Activated T-cell treated with anti-CD3 and anti-CD28 coated beads, Interleukin-2, amount 50 U/mL, for 1 hour (primary cell): ENCODE results near the gene MGST1.

Source experiments
- DNase-seq: peaks from one replicate; pipeline ENCODE4 v3.0.0-alpha.2; 2020

The MGST1 gene

DNA sequence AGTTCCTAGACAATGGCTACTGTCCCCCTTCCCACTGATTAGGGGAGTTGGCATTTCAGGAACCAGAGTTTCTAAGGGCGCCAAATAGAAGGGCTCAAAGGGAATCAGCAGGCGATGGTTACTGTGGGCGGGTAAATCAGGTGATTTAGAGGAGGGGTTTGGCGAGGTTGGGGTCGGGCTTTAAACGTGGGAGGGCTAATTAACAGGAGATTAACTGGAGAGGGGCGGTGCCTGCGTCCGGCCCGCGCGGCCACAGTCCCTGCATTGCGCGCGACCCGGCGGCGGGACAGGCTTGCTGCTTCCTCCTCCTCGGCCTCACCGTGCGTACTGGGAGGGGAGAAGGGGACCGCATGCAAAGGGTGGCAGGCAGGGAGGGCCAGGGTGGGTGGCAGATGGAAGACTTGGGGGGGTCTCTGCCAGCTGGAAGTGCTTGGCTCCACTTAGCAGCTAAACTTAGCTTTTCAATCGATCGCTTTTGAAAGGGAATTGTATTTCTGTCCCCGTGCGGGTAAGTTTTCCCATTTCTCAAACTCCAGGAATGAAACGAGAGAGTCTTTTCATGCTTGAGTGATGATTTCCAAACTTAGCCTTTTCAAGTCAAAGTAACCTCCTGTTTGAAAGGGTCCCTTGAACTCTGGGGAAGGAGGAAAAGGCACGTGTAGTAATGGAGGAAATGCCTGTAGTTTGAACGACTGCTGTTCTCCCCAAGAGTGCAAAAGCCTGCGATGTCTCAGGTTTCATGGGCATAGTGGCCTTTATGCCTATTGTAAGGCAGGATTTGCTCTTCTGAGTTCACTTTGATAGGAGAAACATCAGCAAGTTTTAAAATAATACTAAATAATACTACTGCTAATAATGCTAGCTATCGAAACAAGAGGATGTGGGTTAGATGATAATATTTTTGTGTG, at the start of gene MGST1:
MGST1 (plus strand) TSS at position 255 of the 908 bp plus-strand sequence. CDS start 6,608 bp downstream, outside the sequence.
- DNase-seq: no peak

DNA sequence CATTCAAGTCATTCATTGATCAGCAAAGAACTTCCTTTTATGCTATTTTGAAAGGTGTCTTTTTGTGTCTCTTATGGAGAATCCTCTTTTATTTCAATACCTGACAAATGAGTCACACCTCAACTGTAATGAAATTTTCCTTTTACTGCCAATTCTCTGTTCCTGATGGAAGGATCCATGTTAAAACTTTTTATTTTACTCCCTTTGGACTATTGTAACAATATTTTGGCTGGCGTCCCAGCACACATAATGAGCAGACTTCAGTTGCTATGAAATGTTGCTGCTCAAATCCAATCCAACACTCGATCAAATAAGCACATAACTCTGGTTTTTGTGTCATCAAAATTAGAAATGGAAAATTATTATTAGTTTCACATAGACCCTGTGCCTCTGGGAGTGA, 48.0 kb upstream of the MGST1 start:
- no peak for DNase-seq

GRCh38 chr12:16300122-16300521, 47.3 kb upstream of the MGST1 start:
- no peak for DNase-seq

GRCh38 chr12:16300736-16301135, 46.7 kb upstream of the MGST1 start:
- no peak for DNase-seq

DNA sequence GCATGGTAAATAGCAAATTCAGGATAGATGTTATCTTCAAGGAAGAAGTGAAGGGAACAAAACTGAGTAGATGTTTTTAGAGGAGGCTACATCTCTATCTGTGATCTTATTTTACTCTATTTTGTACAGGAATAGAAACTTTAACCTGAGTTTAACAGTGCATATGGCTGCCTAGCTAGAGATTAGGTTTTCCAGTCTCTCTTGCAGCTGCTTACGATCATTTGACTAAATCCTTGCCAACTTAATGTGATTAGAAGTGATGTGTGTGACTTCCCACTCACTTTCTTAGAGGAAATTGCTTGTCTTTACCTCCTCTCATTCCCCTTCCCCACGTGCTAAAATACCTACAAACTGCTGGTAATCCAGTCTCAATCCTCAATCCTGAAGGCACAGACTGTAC, 43.5 kb upstream of the MGST1 start:
- no peak for DNase-seq

DNA sequence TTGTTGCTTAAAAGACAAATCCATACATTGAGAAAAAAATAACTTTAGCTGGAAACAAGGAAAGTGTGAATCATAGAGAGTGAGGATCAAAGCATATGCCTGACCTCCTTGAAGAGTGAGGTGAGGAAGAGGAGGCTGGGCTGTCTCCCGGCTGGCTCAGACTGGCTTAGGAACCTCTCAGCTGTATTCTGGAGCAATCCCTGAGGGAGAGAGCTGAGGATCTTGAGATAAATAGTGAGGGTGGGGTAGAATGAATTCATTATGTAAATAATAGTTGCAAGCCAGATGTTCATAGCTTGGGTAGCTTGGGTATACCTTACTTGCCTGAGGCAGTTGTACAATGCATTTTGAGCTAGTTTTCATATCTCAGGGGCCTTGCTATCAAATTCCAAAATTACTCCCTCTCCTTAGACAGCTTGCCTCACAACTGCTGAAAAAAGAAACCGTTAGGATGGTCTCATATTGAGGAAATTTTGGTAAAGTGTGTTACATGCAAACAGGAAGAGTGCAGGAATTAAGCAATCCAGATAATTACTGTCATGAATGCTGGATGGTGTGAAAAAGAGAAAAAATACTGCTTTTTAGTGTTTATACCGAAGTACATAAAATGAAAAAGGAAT, 39.5 kb upstream of the MGST1 start:
- DNase-seq: no peak

DNA sequence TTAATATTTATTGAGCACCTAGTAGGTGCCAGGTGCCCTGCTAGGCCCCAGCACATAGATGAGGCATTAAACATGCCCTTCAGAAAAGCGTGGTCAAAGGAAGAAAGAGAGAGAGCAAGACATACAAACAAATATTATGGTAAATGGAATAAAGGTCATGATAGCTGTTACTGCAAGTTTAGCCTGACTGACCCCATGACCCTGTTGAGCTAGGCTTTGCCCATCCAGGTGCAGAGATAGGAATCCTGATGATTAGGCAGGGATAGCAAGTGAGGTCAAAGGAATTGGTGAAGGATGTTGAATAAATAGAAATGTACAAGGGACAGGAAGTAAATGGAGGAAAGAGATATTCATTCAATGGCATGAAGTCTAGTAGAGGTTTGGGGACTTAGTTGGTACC, 36.5 kb upstream of the MGST1 start:
- DNase-seq: no peak

DNA sequence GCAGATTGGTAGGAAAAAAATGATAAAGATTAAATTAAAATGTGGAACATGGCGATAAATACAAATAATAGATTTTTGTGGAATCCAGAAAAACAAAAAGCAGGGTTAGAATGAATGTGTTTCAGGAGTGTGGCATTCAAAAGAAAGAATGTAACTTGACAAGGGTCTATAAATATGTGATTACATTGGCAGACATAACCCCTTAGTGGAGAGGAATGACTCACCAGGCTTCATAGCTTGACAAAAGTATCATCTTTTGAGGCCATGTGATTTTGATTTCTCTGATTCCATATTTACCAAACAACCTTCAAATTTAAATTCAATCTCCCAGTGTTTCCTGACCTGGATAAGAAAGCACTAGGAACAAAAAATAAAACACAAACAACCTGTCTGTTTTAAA, 24.4 kb upstream of the MGST1 start:
- DNase-seq: no peak

- no peak for DNase-seq
Measured at GRCh38 chr12:16323638-16324037, 23.8 kb upstream of the MGST1 start.

- DNase-seq: no peak
Measured at GRCh38 chr12:16324272-16324671, 23.2 kb upstream of the MGST1 start.

DNA sequence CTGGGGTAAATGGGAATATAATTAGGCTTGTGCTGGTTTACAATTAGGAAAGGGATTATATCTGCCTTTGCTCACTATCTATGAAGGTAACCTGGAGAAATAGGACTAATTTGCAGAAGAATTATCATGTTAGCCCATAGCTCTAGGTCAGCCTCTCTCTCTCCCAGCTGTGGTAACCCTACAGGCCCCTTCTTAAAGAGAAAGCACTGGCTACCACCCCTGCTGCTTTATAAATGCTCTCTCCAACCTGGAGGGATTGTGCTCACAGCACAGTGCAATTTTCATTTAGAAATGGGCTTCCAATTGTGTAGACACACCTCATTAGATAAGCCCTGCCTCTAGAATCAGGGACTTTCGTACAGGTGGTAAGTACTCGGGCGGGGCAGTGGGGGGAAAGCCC, 22.7 kb upstream of the MGST1 start:
- DNase-seq: no peak

DNA sequence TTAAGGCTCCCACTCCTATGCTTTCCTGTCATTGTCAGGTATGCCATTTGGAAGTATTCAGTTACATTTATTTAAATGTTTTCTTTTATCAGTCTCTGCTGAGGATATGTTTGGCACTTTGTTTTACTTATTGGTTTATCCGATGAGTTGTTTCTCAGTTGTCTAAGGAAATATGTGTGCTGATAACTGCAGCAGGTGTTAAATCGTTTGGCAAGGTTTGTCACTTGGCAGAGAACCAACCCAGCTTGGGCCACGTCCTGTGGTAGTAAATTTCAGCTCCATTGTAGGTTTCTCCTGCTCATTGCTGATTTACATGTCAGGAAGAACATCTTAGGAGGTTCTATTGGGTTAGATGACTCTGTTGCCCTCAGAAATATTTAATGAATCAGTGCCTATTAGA, 22.0 kb upstream of the MGST1 start:
- no peak for DNase-seq

DNA sequence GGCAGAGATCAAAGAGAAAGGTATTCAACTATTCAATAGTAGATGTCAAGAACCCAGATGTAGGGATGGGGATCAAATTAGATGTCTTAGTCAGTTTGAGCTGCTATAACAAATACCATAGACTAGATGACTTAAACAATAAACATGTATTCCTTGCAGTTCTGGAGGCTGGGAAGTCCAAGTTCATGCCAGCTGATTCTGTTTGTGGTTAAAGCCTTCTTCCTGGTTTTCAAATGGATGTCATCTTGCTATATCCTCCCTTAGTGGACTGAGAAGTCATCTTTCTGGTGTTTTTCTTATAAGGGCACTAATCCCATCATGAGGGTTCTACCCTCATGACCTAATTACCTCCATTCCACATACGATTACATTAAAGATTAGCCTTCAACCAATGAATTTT, 19.5 kb upstream of the MGST1 start:
- DNase-seq: no peak

- DNase-seq: no peak
Measured at GRCh38 chr12:16329594-16329993, 17.9 kb upstream of the MGST1 start.

GRCh38 chr12:16330560-16330959, 16.9 kb upstream of the MGST1 start:
- DNase-seq: no peak

- no peak for DNase-seq
Measured at GRCh38 chr12:16331998-16332397, 15.4 kb upstream of the MGST1 start.

DNA sequence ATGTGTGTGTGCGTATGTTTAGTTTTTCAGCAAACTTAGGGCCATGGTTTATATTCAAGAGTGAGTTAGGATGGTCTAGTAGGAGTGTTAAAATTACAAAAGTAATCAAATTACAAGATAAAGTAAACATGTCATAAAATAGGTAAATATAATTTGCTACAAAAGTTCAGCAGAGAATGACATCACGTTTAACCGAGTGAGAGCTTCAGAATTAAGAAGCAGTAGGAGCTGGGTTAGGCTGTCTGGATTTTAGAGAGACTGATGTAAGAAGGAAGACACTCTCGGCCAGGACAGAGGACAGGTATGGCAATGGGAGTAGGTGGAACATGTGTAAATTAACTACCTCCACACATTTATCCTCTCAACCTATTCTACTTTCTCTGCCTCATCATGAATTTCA, 11.6 kb upstream of the MGST1 start:
- no peak for DNase-seq

DNA sequence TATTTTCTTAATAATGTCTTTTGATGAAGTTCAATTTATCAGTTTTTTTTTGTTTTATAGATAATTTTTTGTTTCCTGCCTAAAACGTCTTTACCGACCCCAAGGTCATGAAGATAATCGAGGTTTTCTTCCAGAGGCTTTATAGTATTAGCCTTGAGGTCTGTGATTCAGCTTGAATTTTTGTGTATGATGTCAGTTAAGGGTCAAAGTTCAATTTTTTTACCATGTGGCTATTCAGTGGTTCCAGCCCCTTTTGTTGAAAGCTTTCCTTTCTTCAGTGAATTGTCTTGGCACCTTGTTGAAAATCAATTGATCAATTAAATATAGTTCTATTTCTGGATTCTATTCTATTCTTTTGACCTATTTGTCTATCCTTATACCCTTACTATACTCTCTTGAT, 3.2 kb upstream of the MGST1 start:
- DNase-seq: no peak

- no peak for DNase-seq
Measured at GRCh38 chr12:16345105-16345504, 2.3 kb upstream of the MGST1 start.

DNA sequence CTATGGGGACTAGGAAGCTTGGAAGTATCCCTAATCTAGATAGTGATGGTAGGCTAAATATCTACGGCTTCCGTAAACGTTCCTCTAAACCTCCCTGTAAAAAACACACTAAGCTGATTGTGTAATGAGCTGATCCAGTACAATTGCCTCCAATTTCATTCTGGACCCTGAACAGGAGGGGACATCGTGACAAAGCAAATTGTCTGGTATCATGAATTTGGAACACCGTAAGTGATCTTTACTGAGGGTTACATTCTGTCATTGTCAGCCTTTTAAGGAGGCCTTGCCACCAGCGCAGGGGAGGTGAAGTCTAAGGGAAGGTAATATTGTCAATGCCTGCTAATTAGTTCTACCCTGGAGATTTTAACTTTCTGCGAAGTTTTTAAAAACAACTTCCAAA, 487 bp upstream of the MGST1 start:
- DNase-seq: no peak

DNA sequence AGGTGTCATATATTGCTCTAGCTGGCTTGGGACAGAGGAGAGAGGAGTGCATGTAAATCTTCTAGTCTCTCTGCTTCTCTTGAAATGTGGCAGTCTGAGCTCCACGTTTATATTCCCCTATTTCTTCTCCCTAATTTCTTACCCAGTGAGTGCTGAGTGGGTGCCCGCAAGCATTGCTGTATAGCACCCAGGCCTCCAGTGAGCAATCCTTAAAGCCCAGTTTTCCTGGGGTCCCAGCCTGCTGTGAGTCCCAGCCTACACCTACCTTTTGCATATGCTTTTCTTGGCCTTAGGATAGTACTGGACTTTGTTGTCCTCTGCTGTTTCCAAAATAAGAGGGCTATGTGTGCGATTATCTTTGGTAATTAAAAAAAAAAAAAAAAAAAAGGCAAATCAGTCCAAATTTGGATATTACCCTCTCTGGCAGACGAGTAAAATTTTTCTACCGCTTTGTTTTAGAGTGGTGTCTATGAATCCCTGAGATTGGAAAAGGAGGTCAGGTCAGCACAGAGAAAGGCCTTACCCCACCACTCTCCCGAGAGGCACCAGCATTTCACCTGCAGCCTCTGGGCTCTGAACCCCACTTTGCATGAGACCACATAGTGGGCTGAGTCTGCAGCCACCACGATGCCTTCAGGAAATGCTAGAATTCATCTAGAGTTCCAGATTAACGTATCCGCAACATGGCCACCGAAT, 1.1 kb downstream of the MGST1 start:
- DNase-seq: no peak

GRCh38 chr12:16349131-16349460, 1.7 kb downstream of the MGST1 start:
- no peak for DNase-seq

DNA sequence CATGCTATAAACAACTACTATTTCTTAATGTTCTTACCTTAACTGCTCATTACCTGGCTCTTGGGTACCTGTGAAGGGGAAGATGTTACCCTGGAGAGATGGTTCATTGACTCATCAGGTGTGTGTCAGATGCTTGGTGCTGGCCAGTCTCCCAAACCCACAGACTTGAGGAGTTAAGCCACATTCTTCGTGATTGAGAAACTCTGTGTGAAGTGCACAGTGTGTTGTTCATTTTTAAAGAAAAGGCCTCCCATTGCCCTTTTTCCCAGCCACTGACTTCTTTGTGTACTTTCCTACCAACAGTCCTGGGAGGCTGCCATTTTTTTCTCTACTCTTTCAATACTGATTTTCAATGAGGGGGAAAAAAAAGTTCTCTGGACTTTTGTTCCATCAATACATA, 3.2 kb downstream of the MGST1 start:
- no peak for DNase-seq

DNA sequence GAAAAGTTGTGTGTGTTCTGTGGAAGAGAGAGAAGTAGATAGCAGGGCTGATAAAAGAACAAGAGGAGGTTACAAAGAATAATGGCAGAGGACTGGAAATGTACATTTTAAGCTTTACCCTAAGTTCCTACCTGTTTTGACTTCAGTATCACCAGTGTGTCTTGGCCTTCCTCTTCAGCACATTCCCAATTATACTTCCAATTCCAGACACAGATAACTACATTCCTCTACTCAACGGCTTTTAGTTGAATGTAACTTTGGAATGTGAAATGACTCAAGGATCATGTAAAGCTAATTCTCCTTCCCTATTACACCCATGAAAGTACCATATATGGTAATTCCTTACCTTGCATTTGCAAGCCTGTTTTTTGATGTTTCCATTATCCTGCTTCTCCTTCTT, 5.0 kb downstream of the MGST1 start:
- no peak for DNase-seq
